Measurements from ENCODE around the gene TIMP2.
"Not testable (repeated sequence)": the region's sequence is repeated elsewhere in the genome, so short reads cannot be mapped to it uniquely, and the experiment has no call there.

The TIMP2 gene

DNA sequence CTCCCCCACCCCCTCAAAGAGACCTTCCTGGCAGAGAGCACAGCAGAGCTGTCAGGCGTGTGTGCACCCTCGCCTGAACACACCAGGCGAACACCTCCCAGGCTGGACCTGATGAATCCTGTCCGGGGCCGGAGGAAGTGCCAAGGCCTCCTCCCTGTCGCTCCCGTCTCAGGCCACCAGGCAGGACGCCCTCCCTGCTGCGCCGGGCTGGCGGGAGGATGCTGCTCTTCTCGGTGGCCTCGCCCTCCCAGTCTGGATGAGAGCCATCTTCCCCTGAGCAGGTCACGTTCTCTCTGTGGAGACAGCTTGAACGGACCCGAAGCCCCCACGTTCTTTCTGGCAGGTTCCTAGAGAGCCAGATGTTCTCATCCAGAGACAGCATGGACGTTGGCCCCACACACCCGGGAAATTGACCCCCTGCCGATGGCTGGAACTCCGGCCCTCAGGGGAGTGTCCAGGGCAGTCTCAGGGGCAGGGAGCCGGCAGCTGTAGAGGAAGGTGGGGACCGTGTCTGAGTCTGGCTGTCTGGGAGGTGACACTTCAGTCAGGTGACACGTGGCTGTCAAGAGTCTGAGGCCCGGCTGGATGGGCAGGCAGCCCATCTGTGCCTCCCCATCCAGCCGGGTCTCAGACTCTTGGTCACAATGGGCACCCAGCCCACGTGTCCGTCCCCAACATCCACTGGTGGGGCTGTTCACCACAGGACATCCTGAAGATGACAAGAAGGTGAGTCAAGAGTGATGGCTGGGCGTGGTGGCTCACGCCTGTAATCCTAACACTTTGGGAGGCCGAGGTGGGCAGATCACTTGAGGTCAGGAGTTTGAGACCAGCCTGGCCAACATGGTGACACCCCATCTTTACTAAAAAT lies 5.0 kb upstream of the TIMP2 start:
- no peak for DNase-seq

DNA sequence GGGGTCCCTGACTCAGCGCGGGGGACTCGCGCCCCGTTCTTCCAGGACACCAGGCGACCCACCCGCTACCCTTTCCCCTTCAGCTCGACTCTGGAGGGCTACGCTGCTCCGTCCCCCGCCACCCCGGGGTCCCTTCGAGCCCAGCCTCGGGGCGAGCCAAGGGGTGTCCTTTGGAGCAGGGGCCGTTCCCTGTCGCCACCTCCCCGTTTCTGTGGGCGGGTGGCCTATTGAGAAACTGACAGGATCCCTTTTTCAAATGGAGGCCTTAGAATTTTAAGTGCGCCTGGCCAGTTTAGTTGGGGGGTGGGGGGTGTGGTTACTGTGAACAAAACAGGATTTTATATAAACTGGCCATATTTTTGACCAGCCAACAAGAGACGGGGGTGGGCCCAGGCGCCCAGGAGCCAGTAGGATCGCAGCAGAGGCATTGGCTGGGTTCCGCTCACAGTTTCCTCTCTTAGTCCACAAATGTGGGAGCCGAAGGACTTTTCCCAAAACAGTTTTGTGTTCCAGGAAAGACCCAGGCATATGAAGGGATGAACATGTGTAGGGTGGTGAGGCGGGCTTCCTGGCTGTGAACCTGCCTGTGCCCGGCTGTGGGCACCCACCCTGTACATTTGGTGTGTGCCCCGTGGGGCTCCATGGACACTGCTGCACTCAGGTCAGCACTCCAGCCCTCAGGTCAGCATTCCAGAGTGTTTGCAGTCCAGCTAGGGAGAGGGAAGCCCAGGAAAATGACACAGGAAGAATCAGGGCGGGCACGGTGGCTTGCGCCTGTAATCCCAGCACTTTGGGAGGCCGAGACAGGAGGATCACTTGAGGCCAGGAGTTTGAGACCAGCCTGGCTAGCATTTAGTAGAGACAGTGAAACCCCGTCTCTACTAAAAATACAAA lies 722 bp upstream of the TIMP2 start:
- peak in 1 of 2 donors; percentile 24 for DNase-seq

DNA sequence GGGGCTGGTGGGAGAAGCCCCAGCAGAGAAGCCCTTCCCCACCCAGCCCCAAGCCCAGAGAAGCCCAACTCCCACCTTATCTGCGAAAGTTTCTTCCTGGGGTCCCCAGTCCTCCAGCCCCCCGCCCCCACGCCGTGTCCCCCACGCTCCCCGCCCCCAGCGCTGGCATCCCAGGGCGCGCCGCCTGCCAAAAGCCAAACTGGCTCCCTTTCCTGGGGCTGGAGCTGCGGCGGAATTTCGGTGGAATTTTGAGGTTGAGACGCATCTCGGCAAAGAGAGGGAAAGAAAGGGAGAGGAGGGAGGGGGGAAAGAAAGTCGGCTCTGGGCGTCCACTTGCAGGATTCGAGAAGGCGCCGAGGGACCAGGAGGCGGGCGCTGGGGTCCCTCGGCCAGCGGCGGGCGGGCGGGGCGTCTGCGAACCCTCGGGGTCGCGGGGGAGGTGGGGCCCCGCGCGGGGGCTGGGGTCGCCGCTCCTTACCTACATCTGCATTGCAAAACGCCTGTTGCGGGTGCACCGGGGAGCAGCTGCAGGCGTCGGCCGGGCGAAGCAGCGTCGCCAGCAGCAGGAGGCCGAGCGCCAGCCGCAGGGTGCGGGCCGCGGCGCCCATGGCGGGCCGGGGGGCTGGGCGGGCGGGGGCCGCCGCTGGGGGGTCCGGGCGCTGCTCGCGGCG lies 571 bp downstream of the TIMP2 start:
- DNase-seq: no peak

DNA sequence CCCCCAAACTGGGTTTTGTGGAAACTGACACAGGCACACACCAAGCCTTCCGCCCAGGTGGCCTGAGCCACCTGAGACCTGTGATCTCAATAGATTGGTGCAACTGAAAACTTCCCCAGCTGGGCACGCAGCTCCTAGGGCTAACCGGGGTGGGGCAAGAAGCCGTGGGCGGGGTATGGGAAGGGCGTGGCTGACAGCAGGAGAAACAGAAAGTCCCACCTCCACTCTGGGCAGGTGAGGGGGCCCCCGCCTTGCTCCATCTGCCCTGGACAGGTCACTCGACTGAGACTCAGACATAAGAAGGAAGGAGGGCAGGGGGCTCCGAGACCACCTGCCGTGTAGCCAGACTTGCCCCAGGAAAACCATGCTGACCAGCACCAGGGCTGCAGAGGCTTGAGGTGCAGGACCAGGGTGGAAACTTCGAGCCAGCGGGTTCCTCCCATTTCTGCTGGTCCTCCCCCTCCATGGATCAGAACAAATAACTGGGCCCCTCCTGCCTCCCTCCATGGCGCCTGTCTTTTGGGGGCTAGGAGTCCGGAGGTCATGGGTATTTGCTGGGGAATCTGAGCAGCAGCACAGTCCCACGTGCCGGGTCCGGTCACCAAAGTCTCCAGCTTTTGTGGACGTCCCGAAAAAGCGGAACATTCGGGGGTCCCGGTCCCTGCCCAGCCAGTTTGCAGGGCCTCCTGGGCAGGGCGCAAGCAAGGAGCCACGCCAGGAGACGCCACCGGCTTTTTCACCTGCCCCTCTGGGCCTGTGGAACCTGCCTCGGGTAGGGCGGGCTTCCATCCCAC lies 1.3 kb downstream of the TIMP2 start:
- DNase-seq: peak; percentile 61 to 78

DNA sequence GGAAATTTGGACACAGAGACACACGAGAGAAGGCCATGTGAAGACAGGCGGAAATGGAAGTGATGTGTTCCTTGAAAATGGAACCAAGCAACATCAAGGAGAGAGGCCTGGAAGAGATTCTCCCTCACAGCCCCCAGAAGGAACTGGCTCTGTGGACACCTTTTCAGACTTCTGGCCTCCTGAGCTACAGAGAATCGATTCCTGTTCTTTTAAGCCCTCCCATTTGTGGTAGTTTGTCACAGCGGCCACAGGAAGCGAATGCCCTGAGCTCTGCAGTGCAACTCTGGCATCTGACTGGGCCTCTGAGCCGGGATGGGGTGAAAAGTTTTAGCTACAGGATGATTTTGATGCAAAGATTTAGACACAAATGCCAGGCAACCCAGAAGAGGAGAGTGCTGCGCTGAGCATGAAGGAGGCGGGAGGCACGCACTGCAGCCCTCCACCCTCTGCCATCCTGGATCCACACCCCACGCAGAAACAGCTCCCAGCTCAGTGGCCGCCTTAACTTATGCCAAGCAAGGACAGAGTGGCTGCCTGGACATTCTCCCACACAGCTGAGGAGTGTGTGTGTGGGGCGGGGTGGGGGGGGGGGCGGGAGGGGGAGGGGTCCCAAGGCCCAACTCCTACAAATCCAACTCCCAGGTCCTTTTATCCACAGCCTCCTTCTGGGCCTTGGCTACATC lies 2.2 kb downstream of the TIMP2 start:
- DNase-seq: no peak

DNA sequence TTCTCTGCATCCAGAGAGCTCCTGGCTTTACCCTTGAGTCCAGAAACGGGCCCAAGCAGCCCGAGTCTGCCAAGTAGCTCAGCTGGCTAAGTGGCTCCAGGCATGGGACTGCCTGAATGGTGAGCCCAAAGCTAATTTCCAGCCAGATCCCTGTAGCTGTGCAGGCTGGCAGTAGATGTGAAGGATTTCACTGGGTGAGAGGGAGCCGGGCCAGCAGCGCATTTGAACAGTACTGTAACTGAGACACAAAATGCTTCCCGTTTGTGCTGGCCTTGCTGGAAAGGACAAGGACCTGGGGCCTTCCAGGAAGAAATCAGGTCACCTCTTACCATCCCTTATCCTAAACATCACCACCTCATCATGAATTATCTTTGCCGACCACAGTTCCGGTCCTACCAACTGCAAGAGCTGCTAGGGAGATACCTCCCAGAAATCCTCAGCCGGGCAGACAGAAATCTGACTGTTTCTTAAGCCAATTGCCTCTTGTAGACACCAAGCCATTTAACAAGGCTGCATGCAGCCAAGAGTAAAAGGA lies 3.7 kb downstream of the TIMP2 start:
- DNase-seq: no peak

DNA sequence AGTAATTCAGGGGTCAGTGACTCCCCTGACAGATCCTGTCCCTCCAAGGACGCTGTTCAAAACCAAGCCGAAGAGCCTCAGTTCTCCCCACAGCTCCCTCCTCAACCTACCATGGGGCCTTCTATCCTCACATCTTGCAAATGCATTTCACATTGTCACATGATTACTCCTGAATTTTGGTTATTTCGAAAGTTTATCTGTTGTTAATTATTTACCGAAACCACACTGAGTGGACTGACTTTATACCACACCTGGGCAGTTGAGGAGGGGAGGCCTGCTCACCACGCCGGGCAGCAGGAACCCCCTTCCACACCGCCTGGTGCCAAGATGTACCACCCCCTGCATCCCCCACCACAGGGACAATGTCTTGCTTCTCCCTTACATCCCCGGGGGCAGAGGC lies 4.7 kb downstream of the TIMP2 start:
- DNase-seq: no peak

DNA sequence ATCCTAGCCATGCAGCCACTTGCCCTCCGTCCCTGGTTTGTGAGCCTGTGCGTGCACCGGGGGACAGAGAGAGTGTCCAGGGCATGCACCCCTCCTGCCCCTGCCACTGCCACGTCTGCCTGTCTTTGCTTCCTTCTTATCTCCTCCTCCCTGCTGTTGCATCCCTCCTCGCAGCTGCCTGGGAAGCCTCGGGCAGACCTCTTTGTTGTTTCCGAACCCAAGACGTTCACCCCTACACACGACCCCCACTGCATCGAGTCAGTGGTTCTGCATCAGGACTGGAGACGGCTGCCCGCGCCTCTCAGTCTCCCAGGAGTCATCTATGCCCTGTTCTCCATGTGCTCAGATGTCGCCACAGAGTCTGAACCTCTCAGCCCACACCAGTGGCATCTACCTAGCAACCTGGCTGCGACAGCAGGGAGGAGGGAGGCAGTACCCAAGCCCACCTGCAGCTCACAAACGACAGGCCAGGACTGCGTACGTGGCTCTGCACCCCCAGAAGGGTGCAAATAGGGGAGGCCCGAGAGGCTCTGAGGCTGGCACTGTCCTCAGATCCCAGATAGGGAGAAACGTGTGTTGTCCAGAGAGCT lies 5.2 kb downstream of the TIMP2 start:
- DNase-seq: no peak

DNA sequence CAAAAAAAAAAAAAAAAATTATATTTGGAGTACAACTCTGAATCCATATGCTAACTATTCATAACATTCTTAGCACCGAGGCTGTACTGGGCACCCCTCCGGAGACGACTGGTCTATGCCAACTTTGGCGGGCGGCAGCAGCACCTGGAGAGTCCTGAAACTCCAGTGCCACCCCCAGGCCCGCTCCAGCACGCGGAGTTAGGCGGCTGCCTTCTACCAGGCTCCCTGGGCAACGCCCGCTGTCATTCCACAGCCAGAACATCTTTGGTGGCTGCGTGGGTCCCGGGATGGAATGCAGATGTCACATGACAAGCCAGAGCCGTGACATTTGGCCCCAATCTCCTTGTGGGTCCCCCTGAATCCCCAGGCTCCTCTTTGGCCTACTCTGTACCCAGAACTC lies 6.2 kb downstream of the TIMP2 start:
- no peak for DNase-seq

DNA sequence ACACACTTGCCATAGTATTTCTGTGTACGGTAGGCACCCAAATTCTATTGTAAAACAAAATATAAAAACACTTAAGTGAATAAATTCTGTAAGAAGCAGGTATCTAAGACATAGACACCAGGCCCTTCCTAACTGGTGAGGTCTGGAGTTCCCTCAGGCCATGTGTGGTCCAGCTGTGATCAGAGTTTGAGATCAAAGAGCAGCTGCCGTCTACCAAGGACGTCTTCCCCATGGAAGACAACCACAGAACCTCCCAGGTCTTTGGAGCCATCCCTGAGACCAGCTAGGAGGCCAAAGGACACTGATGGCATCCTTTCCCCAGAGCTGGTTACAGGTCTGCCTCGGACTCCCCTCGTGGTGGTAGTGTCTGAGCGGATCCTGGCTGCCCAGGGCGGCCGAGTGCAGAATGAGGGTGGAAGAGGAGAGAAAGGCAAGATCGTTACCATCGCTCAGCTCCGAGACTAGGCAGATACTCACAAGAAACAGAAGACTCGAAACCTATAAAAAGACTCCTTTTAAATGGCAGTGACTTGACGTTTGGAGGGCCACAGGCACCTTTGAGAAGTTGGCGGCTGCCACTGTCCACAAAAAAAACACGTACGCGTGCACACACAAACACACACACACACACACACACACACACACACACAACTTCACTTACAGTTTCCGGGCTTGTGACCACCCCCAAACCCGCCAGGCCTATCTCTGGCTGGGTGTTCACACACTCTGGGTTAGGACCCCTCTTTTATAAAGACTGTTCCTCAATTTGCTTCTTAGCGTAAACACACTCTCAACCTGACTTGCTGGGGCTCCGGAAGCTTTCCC lies 7.5 kb downstream of the TIMP2 start:
- no peak for DNase-seq

DNA sequence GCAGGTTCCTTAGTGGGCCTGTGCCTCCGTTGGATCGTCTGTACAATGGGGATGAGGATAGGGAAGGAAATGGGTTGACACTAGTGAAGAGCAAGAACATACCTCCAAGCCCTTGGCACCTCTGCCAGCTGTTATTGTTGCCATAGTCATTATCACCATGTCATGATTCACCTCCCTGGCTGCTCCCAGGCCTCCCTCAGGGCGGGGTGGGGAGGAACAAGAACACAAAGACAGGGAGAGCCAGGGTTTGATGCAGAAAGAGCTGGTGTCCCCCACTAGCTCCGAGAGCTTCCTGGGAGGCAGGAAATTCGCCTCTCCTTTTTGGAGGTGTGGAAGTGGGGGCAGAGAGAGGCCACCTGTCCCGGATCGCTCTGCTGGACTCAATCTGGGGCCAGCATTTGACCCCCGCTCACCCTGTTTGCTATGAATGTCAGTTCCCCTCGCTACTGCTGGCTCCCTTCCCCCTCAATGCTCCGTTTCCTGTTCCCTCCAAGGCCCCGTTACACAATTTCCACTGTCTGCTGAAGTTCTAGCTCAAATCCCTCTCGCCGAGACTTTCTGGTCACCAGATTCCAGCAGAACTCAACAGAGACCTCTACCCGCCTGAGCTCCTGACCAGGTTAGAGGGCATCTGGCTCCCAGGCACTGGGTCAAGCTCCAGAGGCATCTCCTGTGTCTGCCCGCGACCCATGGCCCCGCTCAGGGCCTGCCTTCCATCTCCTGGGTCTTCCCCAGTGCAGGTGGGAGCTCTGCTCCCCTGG lies 9.1 kb downstream of the TIMP2 start:
- peak in 1 of 2 donors; percentile 61 for DNase-seq

DNA sequence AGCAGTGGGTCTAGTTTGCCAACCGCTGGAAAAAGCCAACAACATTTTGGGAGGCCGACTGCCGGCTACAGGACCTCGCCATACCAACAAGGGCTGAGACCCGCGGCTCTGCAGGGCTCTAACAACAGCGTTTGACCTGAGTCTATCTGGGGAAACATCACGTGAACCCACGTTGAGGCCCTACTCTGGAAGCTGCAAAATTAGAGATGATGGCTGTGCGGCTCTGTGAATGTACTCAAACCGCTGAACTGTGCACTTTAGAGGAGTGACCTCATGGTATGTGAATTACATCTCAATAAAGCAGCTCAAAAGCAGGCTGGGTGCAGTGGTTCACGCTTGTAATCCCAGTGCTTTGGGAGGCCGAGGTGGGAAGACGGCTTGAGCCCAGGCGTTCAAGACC lies 12.1 kb downstream of the TIMP2 start:
- no peak for DNase-seq

DNA sequence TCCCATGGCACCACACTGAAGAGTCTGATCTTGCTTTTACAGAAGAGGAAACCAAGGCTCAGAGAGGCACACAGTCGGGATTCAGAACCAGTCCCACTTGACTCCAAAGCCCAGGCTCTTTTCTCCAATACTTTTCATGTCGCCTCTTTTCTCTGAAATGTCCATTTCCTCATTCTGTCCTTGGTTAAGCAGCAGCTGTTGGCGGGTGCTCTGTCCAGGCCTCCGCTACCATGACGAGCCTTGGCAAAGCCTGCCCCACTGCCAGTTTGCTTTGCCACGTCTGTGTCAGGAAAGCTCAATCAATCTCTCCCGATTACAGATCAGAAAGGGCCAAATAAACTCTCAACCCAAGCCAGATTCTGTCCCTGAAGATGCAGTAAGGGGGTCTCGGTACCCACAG lies 13.1 kb downstream of the TIMP2 start:
- no peak for DNase-seq

DNA sequence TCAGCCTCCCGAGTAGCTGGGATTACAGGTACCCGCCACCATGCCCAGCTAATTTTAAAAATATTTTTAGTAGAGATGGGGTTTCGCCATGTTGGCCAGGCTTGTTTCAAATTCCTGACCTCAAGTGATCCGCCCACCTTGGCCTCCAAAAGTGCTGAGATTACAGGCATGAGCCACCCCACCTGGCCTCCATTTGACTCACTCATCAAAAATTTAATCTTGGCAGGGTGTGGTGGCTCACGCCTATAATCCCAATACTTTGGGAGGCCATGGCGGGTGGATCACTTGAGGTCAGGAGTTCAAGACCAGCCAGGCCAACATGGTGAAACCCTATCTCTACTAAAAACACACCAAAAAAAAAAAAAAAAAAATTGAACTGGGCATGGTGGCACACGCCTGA lies 13.6 kb downstream of the TIMP2 start:
- not testable (repeated sequence) for DNase-seq

DNA sequence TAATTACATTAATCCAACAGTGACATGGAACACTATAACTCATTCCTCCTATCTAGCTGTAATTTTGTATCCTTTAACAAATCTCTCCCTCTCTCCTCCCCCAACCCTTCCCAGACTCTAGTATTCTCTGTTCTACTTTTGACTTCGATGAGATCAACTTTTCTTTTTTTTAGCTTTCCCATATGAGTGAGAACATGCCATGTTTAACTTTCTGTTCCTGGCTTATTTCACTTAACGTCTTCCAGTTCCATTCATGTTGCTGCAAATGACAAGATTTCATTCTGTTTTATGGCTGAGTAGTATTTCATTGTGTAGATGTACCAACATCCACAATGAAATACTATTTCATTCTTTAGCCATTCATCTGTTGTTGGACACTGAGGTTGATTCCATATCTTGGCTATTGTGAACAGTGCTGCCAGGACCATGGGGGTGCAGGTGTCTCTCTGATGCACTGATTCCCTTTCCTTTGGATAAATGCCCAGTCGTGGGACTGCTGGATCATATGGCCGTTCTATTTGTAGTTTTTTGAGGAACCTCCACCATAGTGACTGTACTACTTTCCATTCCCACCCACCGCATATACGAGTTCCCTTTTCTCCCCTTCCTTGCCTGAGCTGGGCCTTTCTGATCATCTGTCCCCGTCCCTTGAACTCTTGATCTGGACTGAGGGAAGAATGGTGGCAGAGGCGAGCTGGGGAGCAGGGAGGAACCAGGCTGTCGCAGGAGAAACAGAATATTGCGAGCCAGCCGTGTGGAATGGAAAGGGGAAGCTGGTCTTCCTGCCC lies 14.5 kb downstream of the TIMP2 start:
- DNase-seq: peak in 1 of 2 donors; percentile 46

DNA sequence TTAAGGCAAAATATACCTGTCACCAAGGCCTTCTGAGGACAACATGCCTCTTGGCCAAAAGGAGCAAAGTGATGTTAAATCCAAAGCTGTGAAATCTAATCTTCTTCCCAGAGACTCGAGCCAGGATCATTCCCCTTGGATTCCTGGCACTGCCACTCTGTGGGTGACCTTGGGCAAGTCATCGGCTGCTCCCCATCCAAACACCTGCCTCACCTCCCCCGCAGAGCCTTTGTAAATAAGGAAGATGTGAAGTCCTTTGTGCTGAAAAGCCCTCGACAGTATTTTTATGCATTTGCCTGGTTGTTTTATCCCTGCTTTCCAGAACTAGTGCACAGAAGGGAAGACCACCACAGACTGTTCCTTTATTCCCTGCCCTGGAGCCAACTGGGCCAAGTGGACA lies 16.8 kb downstream of the TIMP2 start:
- no peak for DNase-seq

DNA sequence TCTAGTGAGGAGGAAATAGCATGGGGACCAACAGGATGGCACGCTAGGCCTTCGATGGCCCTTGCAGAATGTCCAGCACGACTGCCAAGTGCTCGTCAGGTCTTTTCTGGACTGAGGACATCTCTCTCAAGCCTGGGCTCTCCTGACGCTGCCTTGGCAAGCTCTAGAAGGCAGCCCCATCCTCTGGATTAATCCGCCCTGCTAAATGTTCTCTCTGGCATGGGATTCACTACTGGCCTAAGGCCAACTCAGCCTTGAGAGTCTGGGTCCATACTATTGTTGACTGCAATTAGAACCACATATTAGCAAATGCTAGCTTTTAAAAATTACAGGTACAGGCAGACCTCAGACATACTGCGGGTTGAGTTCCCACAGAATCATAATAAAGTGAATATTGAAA lies 19.6 kb downstream of the TIMP2 start:
- DNase-seq: no peak

DNA sequence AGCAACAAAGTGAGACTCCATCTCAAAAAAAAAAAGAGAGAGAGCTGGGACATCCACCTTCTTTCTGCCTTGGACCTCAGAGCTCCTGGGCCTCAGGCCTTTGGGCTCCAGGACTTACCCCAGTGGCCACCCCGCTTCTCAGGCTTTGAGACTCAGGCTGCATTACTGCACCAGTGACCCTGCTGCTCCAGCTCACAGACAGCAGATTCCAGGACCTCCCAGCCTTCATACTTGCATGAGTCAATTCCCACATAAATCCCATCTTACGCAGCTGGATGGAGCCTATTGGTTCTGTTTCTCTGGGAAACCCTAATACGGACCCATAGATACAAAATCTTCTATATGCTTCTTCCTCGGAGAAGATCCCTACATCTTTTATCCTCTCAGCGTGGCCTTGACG lies 20.1 kb downstream of the TIMP2 start:
- no peak for DNase-seq

DNA sequence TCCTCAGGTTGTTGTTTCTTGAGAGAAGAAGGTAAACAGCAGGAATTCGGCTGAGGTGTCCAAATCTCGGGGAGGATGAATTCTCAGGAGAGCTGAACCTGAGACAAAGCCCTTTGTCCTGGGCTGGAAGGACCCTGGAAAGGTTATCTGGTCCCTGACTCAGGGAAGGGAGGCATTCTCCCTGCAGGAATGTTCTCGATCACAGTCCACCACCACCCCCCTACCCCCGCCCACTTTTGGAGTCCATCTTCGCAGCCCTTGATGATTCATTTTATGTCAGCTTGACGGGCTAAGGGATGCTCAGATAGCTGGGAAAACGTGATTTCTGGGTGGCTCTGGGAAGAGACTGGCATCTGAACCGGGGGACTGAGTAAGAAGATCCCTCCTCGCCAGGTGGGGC lies 20.8 kb downstream of the TIMP2 start:
- DNase-seq: no peak
